IPS-18c (cell line): Measurements from ENCODE around the gene AKAP1.

Experiments
- H3K4me3 ChIP-seq: 2 replicates; pipeline ENCODE4 v1.7.0; 2013; ENCODE audit warnings: low read depth, mild to moderate bottlenecking, low read length, moderate library complexity; ENCODE audit not compliant: insufficient read depth
- H3K9me3 ChIP-seq: one replicate; pipeline ENCODE4 v1.6.1; 2013; ENCODE audit warnings: mild to moderate bottlenecking, low read length, moderate library complexity; ENCODE audit not compliant: control insufficient read depth, insufficient read depth

AKAP1 gene

DNA sequence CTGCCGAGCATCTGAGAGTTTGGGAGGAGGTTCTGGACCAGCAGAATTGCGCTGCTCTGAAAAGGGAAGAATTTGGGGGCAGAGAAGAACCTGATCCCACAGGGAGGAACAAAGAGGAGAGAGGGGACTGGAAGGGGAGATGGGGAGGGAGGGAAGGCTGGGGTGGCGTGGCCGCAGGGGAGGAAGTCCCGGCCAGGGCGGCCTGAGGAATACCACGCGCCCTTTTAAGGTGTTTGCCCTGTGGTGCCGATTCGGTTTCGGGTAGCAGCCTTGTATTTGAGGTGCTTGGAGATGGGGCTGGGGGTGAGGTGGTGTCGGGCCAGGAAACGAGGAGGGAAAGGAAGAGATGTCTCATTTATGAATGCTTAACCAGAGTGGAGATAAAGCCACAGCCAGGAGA lies 51.3 kb downstream of the AKAP1 start:
- H3K9me3 ChIP-seq: no peaks in the 10 kb centered on the region

DNA sequence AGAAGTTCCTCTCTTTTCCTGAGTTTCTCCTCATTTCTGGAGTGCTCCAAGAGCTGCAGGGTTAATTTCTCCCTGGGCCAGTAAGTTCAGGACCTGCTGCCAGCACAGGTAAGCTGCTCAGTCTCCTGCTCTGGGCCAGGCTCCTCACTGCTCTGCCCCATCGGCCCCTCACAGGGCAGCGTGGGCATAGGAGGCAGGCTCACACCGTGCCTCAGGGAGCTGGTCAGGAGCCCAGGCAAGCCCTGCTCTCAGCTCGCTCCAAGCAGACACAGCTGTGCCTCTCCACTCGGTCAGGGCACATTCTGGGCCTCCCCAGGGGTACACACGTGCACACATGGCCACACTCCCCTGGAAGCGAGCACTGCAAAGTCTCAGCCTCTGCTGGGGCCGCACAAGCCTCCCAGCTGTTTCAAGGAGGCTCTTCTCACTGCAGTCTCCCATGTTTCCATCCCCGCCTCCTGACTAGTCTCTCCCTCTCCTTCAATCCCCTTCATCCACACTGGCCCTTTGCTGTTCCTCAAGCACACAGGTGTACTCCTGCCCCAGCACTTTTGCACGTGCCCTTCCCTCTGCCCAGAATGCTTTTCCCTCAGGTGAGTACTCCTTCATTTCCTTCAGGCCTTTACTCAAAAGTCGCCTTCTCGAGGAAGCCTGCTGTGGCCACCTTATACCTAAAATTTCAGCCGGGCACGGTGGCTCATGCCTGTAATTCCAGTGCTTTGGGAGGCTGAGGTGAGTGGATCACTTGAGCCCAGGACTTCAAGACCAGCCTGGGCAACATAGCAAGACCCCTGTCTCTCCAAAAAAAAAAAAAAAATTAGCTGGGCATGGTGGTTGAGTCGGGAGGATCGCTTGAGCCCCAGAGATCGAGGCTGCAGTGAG lies 53.2 kb downstream of the AKAP1 start:
- H3K9me3 ChIP-seq: no peaks in the 10 kb centered on the region
- no peak overlapping the region for H3K4me3 ChIP-seq

More for the DNA sequence above, 51.3 kb downstream of the AKAP1 start:
- H3K4me3 ChIP-seq: no peak overlapping the region

DNA sequence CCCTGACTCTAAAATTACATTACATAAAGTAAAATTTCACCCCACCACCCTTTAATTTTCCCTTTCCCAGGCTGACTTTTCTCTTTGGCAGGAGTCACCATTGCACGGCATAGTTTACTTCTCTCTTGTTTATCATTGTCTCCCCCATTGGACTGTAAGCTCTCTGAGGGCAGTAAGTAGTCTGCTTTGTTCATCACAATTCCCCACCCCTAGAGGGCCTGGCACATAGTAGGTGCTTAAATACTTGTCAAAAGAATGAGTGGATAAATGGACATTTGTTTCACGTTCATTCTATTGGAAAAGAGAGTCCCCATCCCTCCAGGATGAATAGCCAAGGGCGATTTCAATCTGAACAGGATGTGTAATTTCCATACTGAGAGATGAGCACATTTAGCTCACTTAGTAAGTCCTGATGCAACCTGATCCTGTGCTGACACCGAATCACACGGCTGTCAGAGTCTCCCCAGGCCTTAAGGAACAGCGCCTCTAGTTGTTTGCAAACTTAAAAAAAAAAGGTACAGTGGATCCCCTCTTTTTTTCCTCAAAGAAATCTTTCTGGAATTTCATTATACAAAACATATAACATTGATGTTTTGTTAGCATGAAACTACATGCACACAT lies 54.0 kb downstream of the AKAP1 start:
- H3K9me3 ChIP-seq: no peaks in the 10 kb centered on the region

DNA sequence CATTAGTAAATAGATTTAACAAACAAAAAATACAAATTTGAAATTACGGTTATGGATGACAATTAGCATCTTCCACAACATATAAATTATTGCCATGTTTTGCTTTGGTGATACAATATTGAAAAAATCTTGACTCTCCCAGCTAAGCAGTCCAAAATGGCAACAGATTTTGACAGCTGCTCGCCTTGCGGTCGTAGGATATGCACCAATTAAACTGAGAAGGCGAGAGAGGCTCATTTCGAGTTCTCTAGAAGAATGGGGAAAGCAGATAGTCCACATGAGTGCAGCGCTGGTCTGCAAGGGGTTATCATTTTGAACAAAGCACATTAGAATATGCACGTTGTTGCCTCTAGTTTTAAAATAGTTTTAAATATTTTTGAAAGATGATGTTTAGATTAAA lies 55.3 kb downstream of the AKAP1 start:
- no peaks in the 10 kb centered on the region for H3K9me3 ChIP-seq
- H3K4me3 ChIP-seq: no peak overlapping the region

More for the DNA sequence above, 54.0 kb downstream of the AKAP1 start:
- H3K4me3 ChIP-seq: no peak overlapping the region

DNA sequence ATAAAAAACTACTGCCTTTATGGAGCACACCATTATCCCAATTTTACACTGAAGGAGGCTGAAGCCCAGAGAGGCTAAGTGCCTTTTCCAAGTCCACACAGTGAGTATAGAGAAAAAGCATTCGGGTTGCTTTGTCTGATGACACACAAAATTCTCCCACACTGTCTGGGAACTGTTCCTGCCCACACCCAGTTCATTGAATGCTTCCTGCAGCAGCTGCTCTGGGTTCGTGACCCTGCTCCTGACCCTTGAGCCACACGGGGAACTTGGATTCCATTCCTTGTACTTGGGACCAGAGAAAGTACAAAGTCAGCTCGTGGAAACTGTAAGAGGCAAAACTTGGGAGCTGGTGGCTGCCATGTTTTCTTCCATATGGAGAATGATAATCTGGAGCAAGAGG lies 57.9 kb downstream of the AKAP1 start:
- Histone ChIP-seq H3K4me3 (no peak overlapping the region), H3K9me3 (no peaks in the 10 kb centered on the region)

DNA sequence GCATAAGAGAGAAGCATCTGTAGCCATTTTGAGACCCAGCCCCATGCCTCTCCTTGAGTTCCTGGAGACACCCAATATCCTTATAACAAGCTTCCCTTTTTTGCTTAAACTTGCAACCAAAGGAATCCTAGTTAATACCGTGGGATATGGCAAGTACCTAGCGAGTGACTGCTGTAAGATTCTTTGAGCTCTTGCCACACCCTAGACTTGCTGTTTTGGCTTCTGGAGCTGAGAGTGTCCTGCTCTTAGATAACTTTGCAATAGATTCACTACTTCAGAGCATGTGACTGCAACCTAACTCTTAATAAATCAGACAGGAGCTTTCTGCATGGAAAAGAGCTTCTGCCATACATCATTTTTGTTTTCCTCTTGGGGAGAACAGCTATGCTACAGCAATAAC lies 58.3 kb downstream of the AKAP1 start:
- H3K9me3 ChIP-seq: no peaks in the 10 kb centered on the region
- H3K4me3 ChIP-seq: no peak overlapping the region

DNA sequence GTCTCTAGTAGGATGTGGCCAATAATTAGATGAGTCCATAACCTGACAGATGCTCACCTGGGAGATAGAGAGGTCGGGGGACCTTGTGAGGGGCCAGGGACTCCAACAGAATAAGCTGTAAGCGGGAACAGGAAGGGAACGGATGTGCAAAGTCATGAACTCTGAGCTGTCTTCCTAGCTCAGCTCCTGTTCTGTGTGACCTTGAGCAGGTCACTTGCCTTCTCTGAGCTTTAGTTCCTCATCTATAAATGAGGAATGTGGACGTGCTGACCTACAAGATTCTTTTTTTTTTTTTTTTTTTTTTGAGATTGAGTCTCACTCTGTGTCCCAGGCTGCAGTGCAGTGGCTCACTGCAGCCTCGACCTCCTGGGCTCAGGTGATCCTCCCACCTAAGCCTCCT lies 58.9 kb downstream of the AKAP1 start:
- peaks cover 3% of the 10 kb centered on the region for H3K9me3 ChIP-seq
- H3K4me3 ChIP-seq: no peak overlapping the region

DNA sequence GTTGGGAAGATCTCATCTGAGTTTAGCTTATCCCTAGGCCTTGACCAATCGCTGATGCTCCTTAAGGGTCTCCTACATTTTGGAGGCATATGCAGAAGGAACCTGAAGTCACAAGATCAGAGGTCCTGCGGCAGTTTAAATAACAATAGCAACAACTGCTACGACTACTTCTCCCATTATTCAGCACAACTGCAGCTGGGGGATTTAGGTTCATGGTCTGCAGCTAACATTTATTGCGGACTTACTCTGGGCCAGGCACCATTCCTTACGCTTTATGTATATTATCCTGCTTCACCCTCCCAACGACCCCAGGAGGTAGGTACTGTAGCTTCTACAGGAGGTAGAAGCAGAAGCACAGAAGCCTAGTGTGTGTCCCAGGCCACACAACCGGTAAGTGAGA lies 59.5 kb downstream of the AKAP1 start:
- peaks cover 3% of the 10 kb centered on the region for H3K9me3 ChIP-seq
- H3K4me3 ChIP-seq: no peak overlapping the region

DNA sequence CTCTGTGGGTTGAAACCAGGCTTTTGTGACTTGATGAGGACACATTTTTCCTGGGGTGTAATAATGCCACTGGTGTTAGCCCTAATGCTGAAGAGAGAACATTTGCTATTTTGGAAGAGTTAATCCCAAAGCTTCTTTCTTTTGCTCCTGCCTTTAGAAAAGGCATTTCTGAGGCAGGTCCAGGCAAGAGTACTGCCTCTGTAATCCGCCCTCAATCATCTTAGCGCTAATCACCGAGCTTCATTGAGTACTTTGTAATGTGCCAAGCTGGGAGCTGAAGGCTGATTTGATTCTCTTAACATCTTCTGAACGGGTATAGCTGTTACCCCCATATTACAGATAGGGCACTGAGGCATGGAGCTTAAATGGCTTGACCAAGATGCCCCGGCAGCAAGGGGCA lies 60.3 kb downstream of the AKAP1 start:
- peaks cover 3% of the 10 kb centered on the region for H3K9me3 ChIP-seq
- H3K4me3 ChIP-seq: no peak overlapping the region

DNA sequence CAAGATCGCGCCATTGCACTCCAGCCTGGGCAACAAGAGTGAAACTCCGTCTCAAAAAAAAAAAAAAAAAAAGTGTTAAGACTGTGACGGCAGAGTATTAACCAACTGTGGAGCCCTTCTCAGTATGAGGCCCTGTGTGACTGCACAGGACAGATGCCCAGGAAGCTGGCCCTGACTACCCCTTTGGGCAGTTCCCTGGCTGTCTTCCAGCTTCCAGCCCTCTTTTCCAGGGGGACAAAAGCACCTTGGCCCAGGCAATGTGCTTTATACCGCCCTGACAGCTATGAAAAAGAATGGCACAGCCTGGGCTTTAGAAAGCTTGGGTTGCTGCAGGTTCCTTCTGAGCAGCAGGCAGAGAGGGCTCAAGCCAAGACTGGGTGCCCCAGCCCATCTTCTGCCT lies 61.2 kb downstream of the AKAP1 start:
- Histone ChIP-seq H3K4me3 (no peak overlapping the region), H3K9me3 (peaks cover 3% of the 10 kb centered on the region)

DNA sequence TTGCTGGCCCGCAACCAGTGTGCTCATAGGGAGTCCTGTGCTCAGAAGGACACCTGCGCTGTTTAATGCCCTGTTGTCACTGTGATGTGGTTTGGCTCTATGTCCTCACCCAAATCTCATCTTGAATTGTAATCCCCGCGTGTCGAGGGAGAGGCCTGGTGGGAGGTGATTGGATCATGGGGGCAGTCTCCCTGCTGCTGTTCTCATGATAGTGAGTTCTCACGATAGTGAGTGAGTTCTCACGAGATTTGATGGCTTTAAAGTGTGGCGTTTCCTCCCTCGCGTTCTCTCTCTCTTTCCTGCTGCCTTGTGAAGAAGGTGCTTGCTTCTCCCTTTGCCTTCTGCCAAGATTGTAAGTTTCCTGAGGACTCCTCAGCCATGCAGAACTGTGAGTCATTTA lies 66.8 kb downstream of the AKAP1 start:
- Histone ChIP-seq H3K4me3 (no peak overlapping the region), H3K9me3 (peaks cover 5% of the 10 kb centered on the region)

DNA sequence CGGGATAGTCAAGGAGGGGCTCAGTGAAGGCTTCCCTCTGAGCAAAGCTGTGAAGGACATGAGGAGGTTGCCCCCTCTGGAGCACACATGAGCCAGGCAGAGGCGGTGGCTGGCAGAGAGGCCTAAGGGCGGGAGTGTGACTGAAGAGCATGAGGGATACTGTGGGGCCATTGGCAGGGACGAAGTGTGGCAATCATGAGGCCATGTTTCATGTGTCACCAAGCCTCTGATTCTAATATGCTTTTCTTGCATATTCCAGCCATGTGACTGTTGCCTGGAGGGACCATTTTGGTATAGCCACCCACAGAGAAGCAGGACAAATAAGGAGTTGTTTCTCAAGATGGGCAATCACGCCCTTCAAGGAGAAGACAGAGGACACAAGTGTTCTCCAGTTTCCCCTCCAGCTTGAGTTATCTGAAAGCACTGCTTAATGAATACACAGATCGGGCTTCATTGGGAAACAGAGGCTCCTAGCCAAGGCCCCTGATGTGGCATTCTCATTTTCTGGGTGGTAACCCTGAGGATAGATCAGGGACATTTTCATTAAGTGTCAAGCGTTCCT lies 68.0 kb downstream of the AKAP1 start:
- H3K4me3 ChIP-seq: no peak overlapping the region
- peaks cover 5% of the 10 kb centered on the region for H3K9me3 ChIP-seq

DNA sequence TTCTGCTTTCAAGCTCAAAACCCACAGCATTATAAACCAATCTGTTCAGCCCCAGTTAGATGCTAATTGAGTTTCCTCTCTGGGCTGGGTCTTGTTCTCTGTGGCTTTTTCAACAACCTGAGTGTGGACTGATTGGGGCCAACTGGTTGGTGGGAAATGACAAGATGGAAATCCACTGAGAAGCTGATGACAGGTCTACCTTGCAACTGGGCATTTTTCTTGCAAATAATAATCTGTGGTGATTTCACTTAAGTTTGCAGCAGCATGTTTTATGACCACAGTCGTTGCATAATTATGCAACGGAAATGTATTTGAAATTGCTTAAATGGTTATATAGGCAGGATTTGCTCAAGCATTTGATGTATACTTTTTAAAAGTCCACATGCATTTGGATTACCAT lies 69.9 kb downstream of the AKAP1 start:
- Histone ChIP-seq H3K4me3 (no peak overlapping the region), H3K9me3 (peaks cover 2% of the 10 kb centered on the region)

DNA sequence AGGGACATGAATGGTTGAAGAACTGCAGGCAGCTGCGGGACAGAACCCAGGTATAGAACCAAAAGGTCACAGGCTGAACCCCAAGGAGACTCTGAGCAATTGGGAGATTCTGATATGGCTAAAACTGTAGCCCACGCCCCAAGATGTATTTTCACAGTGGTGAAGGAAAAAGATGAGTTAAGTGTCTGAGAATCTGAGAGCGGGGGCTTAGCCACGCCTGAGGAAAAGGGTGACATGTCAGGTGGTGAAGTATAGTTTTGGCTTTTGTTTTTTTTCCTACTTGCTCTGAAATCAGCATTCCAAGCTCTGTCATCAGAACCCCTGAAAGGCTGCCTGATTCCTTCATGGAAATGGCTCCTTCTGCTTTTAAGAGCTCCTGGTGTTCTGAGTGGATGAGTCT lies 73.3 kb downstream of the AKAP1 start:
- no peaks in the 10 kb centered on the region for H3K9me3 ChIP-seq
- no peak overlapping the region for H3K4me3 ChIP-seq

DNA sequence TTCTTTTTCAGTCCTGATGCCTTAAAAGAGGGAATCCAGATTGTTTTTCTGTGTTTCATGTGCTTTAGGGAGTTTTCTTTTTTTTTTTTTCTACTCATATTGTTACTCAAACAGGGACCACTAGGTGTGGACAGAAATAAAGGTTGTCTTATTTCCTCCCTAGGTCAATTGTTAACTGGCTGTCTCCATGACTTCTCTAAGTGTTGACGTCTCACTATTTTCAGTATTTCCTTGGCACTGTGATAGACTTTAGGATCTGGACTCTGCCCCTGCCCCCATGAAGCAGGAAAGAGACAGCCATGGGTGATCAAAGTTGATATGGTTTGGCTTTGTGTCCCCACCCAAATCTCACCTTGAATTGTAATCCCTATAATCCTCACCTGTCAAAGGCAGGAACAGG lies 73.7 kb downstream of the AKAP1 start:
- Histone ChIP-seq H3K9me3 (no peaks in the 10 kb centered on the region), H3K4me3 (no peak overlapping the region)

DNA sequence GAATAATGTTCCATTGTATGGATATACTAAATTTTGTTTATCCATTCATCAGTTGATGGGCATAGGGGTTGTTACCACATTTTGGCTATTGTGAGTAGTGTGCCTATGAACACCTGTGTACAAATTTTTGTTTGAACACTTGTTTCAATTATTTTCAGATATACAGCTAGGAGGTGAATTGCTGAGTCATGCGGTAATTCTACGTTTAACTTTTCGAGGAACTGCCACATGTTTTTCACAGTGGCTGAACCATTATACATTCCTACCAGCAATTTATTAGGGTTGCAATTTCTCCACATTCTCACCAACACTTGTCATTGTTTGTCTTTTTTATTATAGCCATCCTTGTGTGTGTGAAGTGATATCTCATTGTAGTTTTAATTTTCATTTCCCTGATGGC lies 75.6 kb downstream of the AKAP1 start:
- no peaks in the 10 kb centered on the region for H3K9me3 ChIP-seq

DNA sequence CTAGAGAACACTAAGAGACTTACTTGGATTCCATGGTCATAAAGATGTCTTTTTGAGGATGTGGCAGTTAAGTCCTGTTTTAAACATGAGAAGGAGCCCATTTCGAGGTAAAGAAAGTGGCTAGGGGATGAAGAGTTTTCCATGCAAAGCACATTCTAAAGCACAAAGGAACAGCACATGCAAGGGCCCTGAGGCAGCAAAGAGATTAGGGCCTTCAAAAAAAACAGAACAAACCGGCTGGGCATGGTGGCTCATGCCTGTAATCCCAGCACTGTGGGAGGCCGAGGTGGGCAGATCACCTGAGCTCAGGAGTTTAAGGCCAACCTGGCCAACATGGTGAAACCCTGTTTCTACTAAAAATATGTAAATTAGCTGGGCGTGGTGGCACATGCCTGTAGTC lies 79.8 kb downstream of the AKAP1 start:
- H3K9me3 ChIP-seq: no peaks in the 10 kb centered on the region

More for the DNA sequence above, 75.6 kb downstream of the AKAP1 start:
- no peak overlapping the region for H3K4me3 ChIP-seq

DNA sequence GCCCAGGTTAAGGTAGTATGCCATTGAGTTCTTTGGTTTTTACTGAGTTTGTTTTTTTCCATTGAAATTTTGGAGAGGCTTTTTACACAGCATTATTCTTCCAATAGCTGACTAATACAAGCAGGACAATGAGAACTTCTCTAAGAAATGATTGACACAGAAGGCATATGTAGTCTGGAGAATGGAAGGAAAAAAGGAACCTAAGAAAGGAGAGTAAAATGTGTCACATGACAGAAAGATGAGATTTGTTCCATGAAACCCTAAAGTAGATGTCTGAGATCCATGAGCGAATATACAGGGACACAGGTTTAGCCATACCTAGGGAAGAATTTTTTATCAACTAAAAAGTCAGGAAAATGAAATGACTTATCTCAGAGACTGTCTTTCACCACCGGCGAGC lies 80.7 kb downstream of the AKAP1 start:
- Histone ChIP-seq H3K4me3 (no peak overlapping the region), H3K9me3 (no peaks in the 10 kb centered on the region)

More for the DNA sequence above, 79.8 kb downstream of the AKAP1 start:
- H3K4me3 ChIP-seq: no peak overlapping the region
